Neuronal stem cell (in vitro differentiated cells): ENCODE results near the gene CNOT6.
A peak's percentile ranks its signal among the peaks of the same experiment; 100 is the strongest.
"Not testable (repeated sequence)": the region's sequence is repeated elsewhere in the genome, so short reads cannot be mapped to it uniquely, and the experiment has no call there.

Source experiments
- DNase-seq: peaks from one replicate; pipeline ENCODE4 v3.0.0-alpha.2; 2013; ENCODE audit warnings: low spot score
- H2AFZ ChIP-seq: one replicate; pipeline ENCODE4 v1.6.1; 2013; ENCODE audit warnings: mild to moderate bottlenecking, low read length, inconsistent platforms
- H2AK5ac ChIP-seq: 2 replicates; pipeline ENCODE4 v1.6.1; 2013; ENCODE audit warnings: low read depth, mild to moderate bottlenecking, inconsistent platforms, low read length, moderate library complexity, mixed read lengths
- H2BK120ac ChIP-seq: 2 replicates; pipeline ENCODE4 v1.6.1; 2013; ENCODE audit warnings: low read depth, mild to moderate bottlenecking, inconsistent platforms, low read length, moderate library complexity, mixed read lengths
- H2BK12ac ChIP-seq: one replicate; pipeline ENCODE4 v1.6.1; 2013; ENCODE audit warnings: low read length, inconsistent platforms
- H2BK15ac ChIP-seq: 2 replicates; pipeline ENCODE4 v1.6.1; 2013; ENCODE audit warnings: mild to moderate bottlenecking, low read length, inconsistent platforms, mixed read lengths
- H2BK5ac ChIP-seq: one replicate; pipeline ENCODE4 v1.6.1; 2013; ENCODE audit warnings: inconsistent platforms, mild to moderate bottlenecking, low read length, moderate library complexity
- H3K14ac ChIP-seq: one replicate; pipeline ENCODE4 v1.6.1; 2013; ENCODE audit warnings: low read length, inconsistent platforms
- H3K18ac ChIP-seq: 2 replicates; pipeline ENCODE4 v1.6.1; 2013; ENCODE audit warnings: low read length, inconsistent platforms
- H3K23ac ChIP-seq: 2 replicates; pipeline ENCODE4 v1.6.1; 2013; ENCODE audit warnings: low read depth, mild to moderate bottlenecking, mixed read lengths, low read length, inconsistent platforms; ENCODE audit not compliant: poor library complexity
- H3K27ac ChIP-seq: replicated peaks from 3 replicates; pipeline ENCODE4 v1.5.1; 2013; ENCODE audit warnings: low read length, inconsistent platforms
- H3K27me3 ChIP-seq, 3 experiments: 2 replicates each; pipeline ENCODE4 v1.6.1; 2013; ENCODE audit warnings: low read length in 3 of 3, mild to moderate bottlenecking in 2 of 3, inconsistent platforms in 1 of 3, low read depth in 1 of 3, mixed read lengths in 1 of 3, moderate library complexity in 1 of 3; ENCODE audit not compliant: control insufficient read depth in 3 of 3, insufficient read depth in 3 of 3
- H3K36me3 ChIP-seq, 2 donors: replicated peaks in 1 of 2; 2 replicates each; pipeline ENCODE4 v1.6.1; 2013; ENCODE audit warnings: low read length in 2 of 2; ENCODE audit not compliant: control insufficient read depth in 2 of 2, insufficient read depth in 2 of 2
- H3K4ac ChIP-seq: 2 replicates; pipeline ENCODE4 v1.6.1; 2013; ENCODE audit warnings: inconsistent platforms, mild to moderate bottlenecking, low read length, moderate library complexity
- H3K4me1 ChIP-seq, 2 donors: 1 replicate in 1 of 2; 2 replicates in 1 of 2; pipeline ENCODE4 v1.6.1; 2013; ENCODE audit warnings: low read length in 2 of 2, low read depth in 1 of 2; ENCODE audit not compliant: control insufficient read depth in 2 of 2, insufficient read depth in 1 of 2
- H3K4me2 ChIP-seq: one replicate; pipeline ENCODE4 v1.6.1; 2013; ENCODE audit warnings: mild to moderate bottlenecking, low read length, inconsistent platforms; ENCODE audit not compliant: insufficient read depth, poor library complexity, severe bottlenecking
- H3K4me3 ChIP-seq, 2 donors: 2 replicates each; pipeline ENCODE4 v1.5.1; 2013; ENCODE audit warnings: low read length in 2 of 2, mild to moderate bottlenecking in 2 of 2, inconsistent platforms in 1 of 2, moderate library complexity in 1 of 2
- H3K79me1 ChIP-seq: one replicate; pipeline ENCODE4 v1.6.1; 2013; ENCODE audit warnings: low read depth, mild to moderate bottlenecking, inconsistent platforms, low read length, moderate library complexity
- H3K9ac ChIP-seq: one replicate; pipeline ENCODE4 v1.6.1; 2013; ENCODE audit warnings: mild to moderate bottlenecking, low read depth, low read length, inconsistent platforms; ENCODE audit not compliant: poor library complexity
- H3K9me3 ChIP-seq, 2 donors: replicated peaks in 1 of 2; 2 replicates each; pipeline versions ENCODE3 to v1.6.1; 2013; ENCODE audit warnings: low read length in 2 of 2, mild to moderate bottlenecking in 2 of 2, inconsistent platforms in 1 of 2, low read depth in 1 of 2, mixed read lengths in 1 of 2, moderate library complexity in 1 of 2; ENCODE audit not compliant: control insufficient read depth in 2 of 2, insufficient read depth in 1 of 2
- H4K8ac ChIP-seq: one replicate; pipeline ENCODE4 v1.6.1; 2013; ENCODE audit warnings: low read depth, mild to moderate bottlenecking, inconsistent platforms, low read length, moderate library complexity
- H4K91ac ChIP-seq: one replicate; pipeline ENCODE4 v1.6.1; 2013; ENCODE audit warnings: low read length, low read depth, mild to moderate bottlenecking, inconsistent platforms; ENCODE audit not compliant: poor library complexity
- WGBS, 2 donors: extraction: QIAGEN DNeasy Blood & Tissue Kit; methylation state at CpG; one replicate each; pipeline ENCODE4 v1.1.7; 2013; ENCODE audit warnings: missing lambda C conversion rate in 2 of 2, mixed read lengths in 1 of 2; ENCODE audit not compliant: insufficient read length in 2 of 2, insufficient replicate concordance in 1 of 2; ENCODE audit errors: extremely low coverage in 2 of 2; 5-methylcytosine and 5-hydroxymethylcytosine counted together

CNOT6 gene

DNA sequence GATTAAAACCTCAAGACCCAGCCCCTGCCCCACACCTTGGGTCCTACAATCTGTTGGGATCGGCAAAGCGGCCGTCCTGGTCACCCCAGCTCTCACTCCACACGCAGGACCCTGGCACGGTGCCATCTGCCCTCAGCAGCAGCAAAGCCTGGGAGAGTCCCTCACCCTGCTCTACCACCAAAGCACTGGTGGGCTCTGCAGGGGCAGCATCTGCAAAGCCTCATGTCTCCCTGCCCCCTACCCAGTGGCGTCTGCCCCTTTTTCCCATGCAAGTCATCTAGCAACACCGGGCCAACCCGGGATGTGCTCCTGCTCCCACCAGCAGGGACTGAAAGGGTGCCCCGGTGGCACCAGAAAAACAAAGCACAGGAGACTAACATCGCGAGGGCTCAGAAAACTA, 19.6 kb upstream of the CNOT6 start:
- H2BK120ac ChIP-seq: no peak overlapping the region
- H2AFZ ChIP-seq: no peak overlapping the region
- H3K23ac ChIP-seq: no peak overlapping the region
- H3K9me3 ChIP-seq: no peaks in the 10 kb centered on the region
- no peaks in the 10 kb centered on the region for H3K4me1 ChIP-seq
- no peak overlapping the region for H3K4me3 ChIP-seq
- H2BK15ac ChIP-seq: no peak overlapping the region
- H2BK5ac ChIP-seq: peak overlapping the region; percentile 35
- no peaks in the 10 kb centered on the region for H3K79me1 ChIP-seq
- H3K9ac ChIP-seq: peak overlapping the region; percentile 12
- H4K8ac ChIP-seq: no peak overlapping the region
- H3K36me3 ChIP-seq: no peaks in the 10 kb centered on the region
- H2AK5ac ChIP-seq: peak overlapping the region; percentile 76
- peaks cover 0 to 10% (median 0%) of the 10 kb centered on the region in 3 experiments for H3K27me3 ChIP-seq
- whole genome bisulfite sequencing, 2 donors: no CpG with 5 or more reads among the region's 11 CpGs
- DNase-seq: no peak
- no peak overlapping the region for H3K4ac ChIP-seq
- H3K14ac ChIP-seq: peak overlapping the region; percentile 90
- no peak overlapping the region for H4K91ac ChIP-seq
- H3K27ac ChIP-seq: no peak overlapping the region
- H3K4me2 ChIP-seq: no peak overlapping the region
- H2BK12ac ChIP-seq: no peak overlapping the region
- H3K18ac ChIP-seq: no peak overlapping the region

DNA sequence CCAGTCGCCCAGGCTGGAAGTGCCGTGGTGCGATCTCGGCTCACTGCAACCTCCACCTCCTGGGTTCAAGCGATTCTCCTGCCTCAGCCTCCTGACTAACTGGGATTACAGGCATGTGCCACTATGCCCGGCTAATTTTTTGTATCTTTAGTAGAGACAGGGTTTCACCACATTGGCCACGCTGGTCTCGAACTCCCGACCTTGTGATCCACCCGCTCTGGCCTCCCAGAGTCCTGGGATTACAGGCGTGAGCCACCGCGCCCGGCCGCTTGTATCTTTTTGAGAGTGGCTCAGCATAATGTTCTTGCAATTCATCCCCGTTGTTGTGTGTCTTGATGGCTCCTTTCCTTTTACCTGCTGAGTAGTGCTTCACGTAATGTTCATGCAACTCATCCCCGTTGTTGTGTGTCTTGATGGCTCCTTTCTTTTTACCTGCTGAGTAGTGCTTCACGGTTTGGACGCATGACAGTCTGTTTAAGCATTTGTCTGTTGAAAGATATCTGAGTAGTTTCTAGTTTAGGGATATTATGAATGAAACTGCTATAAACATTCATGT, 18.1 kb upstream of the CNOT6 start:
- not testable (repeated sequence) for H3K18ac ChIP-seq, H4K91ac ChIP-seq, H3K4me3 ChIP-seq, H2BK120ac ChIP-seq, H3K36me3 ChIP-seq, DNase-seq, H2BK15ac ChIP-seq, H3K4me2 ChIP-seq, H3K4me1 ChIP-seq, H2BK5ac ChIP-seq, H3K9me3 ChIP-seq, H3K9ac ChIP-seq, H3K27ac ChIP-seq, H3K27me3 ChIP-seq, H2AFZ ChIP-seq, H3K23ac ChIP-seq, H2AK5ac ChIP-seq, H3K14ac ChIP-seq, H3K79me1 ChIP-seq, H2BK12ac ChIP-seq, H3K4ac ChIP-seq, H4K8ac ChIP-seq
- no CpG with 5 or more reads among the region's 20 CpGs for WGBS, 2 donors

DNA sequence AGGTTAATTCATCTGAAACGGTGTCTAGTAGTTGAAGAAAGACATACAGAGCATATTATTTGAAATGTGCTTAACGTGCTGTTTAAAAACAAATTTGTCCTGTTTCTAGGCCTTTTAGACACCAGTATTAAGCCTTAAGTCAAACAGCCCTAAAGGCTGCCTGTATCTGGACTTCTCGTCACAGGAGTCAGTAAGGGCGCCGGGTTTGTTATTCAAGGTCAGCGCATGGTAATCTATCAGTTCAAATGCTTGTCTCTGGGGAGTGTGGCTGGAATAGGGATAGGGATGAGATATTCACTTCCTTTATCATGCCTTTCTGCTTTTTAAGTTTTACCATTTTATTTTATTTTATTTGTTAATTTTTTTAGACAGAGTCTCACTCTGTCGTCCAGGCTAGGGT, 9.4 kb upstream of the CNOT6 start:
- no peaks in the 10 kb centered on the region for H3K27me3 ChIP-seq
- WGBS, 2 donors: no CpG with 5 or more reads among the region's 7 CpGs

DNA sequence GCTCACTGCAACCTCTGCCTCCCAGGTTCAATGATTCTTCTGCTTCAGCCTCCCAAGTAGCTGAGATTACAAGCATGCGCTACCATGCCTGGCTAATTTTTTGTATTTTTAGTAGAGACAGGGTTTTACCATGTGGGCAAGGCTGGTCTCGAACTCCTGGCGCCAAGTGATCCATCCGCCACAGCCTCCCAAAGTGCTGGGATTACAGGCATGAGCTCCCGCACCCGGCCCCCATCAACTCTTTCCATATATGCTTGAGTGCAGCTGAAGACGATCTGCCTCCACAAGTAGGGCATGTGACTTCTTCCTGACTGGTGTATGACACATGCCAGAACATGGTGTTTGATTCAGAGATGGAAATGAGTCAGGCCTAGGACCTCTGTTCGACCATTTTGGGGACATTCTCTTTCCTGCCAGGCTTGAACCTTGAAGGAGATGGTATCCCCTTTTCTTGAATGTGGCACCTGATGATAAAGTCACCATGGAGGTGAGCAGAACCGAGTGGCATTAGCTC, 7.5 kb upstream of the CNOT6 start:
- H4K91ac ChIP-seq: no peak overlapping the region
- no peak overlapping the region for H3K9ac ChIP-seq
- H3K4me2 ChIP-seq: no peak overlapping the region
- no peak overlapping the region for H3K27ac ChIP-seq
- H2BK12ac ChIP-seq: no peak overlapping the region
- H3K14ac ChIP-seq: no peak overlapping the region
- no peak overlapping the region for H3K23ac ChIP-seq
- H2BK15ac ChIP-seq: no peak overlapping the region
- H3K79me1 ChIP-seq: peaks cover 4% of the 10 kb centered on the region
- H3K36me3 ChIP-seq: peaks cover 0 to 1% of the 10 kb centered on the region in 2 donors
- no peak overlapping the region for H2AK5ac ChIP-seq
- no peak for DNase-seq
- H2BK5ac ChIP-seq: no peak overlapping the region
- no peak overlapping the region for H3K4ac ChIP-seq
- H2AFZ ChIP-seq: no peak overlapping the region
- WGBS, 2 donors: no CpG with 5 or more reads among the region's 9 CpGs
- no peak overlapping the region for H3K18ac ChIP-seq
- H3K4me3 ChIP-seq: no peak overlapping the region
- H2BK120ac ChIP-seq: no peak overlapping the region
- no peak overlapping the region for H4K8ac ChIP-seq
- peaks cover 7 to 10% of the 10 kb centered on the region in 2 donors for H3K9me3 ChIP-seq
- peaks cover 0 to 2% of the 10 kb centered on the region in 2 donors for H3K4me1 ChIP-seq
- no peaks in the 10 kb centered on the region for H3K27me3 ChIP-seq

More for the DNA sequence above, 9.4 kb upstream of the CNOT6 start:
- Histone ChIP-seq H3K9me3 (peaks cover 3 to 10% of the 10 kb centered on the region in 2 donors), H2BK5ac (no peak overlapping the region), H3K27ac (no peak overlapping the region), H2BK12ac (no peak overlapping the region), H2AFZ (no peak overlapping the region), H3K4me3 (no peak overlapping the region), H3K9ac (no peak overlapping the region), H3K18ac (no peak overlapping the region), H3K79me1 (peaks cover 2% of the 10 kb centered on the region), H3K4me2 (no peak overlapping the region), H4K8ac (no peak overlapping the region), H3K4me1 (no peaks in the 10 kb centered on the region), H3K36me3 (peaks cover 0 to 1% of the 10 kb centered on the region in 2 donors), H3K4ac (no peak overlapping the region), H4K91ac (no peak overlapping the region), H3K23ac (no peak overlapping the region), H2AK5ac (no peak overlapping the region), H3K14ac (no peak overlapping the region), H2BK120ac (no peak overlapping the region), H2BK15ac (no peak overlapping the region)
- no peak for DNase-seq
